SK-N-SH treated with all-trans-retinoic acid at 6 μM for 48 hours (cell line): ENCODE data around the gene RTL1.

Experiments
- BACH2 ChIP-seq: fragments of 250-450 bp; sonication (Bioruptor Pico); IDR thresholded peaks from 2 replicates; pipeline ENCODE4 v1.9.0; 2021; ENCODE audit warnings: mild to moderate bottlenecking, borderline replicate concordance
- TCF4 ChIP-seq: fragments of 250-450 bp; sonication (Bioruptor Pico); IDR thresholded peaks from 2 replicates; pipeline ENCODE4 v1.8.0; 2021; ENCODE audit warnings: mild to moderate bottlenecking, moderate library complexity, borderline replicate concordance
- ZC3H10 ChIP-seq: fragments of 250-450 bp; sonication (Bioruptor Pico); IDR thresholded peaks from 2 replicates; pipeline ENCODE4 v1.5.1; 2021; ENCODE audit warnings: mild to moderate bottlenecking, moderate library complexity
- ZFP30 ChIP-seq: fragments of 450-650 bp; formaldehyde crosslinking; IDR thresholded peaks from 2 replicates; pipeline ENCODE4 v1.5.0; 2022; ENCODE audit warnings: mild to moderate bottlenecking, moderate library complexity

GRCh38 chr14:100860556-100861187 is 42.9 kb downstream of the RTL1 start:
- TF ChIP-seq ZFP30 (CRISPR knock-in tag) (no peak), TCF4 (CRISPR knock-in tag) (no peak), ZC3H10 (no peak), BACH2 (CRISPR knock-in tag) (no peak)
